Measurements from ENCODE around the gene NSDHL. TPM values are rescaled to one million over a fixed set of nuclear protein-coding genes. Genes with fewer than 3 reads are reported as not detected.

The NSDHL gene
- 40.5 to 48.5 TPM (median 44.2 TPM) in 5 replicates for total RNA-seq (2022; extraction: Qiagen RNA extraction; ENCODE audit: low read depth)

GRCh38 chrX:152830312-152831305, at the start of gene NSDHL, which contains the start of gene CETN2:
NSDHL (plus strand) TSS chrX:152831063; CDS start chrX:152846325, 15,262 bp downstream.
CETN2 (minus strand) TSS chrX:152830757; CDS start chrX:152830710, 47 bp downstream.

GRCh38 chrX:152897222-152898131, 66.6 kb downstream of the NSDHL start, which contains the start of gene ZNF185:
ZNF185 (plus strand) TSS chrX:152898067; CDS start chrX:152914490, 16,423 bp downstream.

Other genes with a start within 250 kb of the NSDHL start
- gene GABRQ, start 193.2 kb upstream of the NSDHL start, total RNA-seq (2022; extraction: Qiagen RNA extraction; ENCODE audit: low read depth): 0.18 to 0.27 TPM (median 0.23 TPM) in 5 replicates
- gene MAGEA3, start 132.3 kb upstream of the NSDHL start, total RNA-seq (2022; extraction: Qiagen RNA extraction; ENCODE audit: low read depth): 2.6 to 4.7 TPM (median 3.8 TPM) in 5 replicates
- gene CSAG2, start 121.8 kb upstream of the NSDHL start, total RNA-seq (2022; extraction: Qiagen RNA extraction; ENCODE audit: low read depth): not detected in 5 replicates
- gene MAGEA2B, start 116.4 kb upstream of the NSDHL start, total RNA-seq (2022; extraction: Qiagen RNA extraction; ENCODE audit: low read depth): not detected in 5 replicates
- 0.17 to 0.45 TPM (median 0.26 TPM) in 4 of 5 replicates, not detected in the other for gene CSAG1, start 97.3 kb upstream of the NSDHL start, total RNA-seq (2022; extraction: Qiagen RNA extraction; ENCODE audit: low read depth)
- gene MAGEA12, start 97.3 kb upstream of the NSDHL start, total RNA-seq (2022; extraction: Qiagen RNA extraction; ENCODE audit: low read depth): 0.13 to 0.22 TPM (median 0.17 TPM) in 5 replicates
- 0.16 to 0.24 TPM in 2 of 5 replicates, not detected in the others for gene MAGEA2, start 77.2 kb upstream of the NSDHL start, total RNA-seq (2022; extraction: Qiagen RNA extraction; ENCODE audit: low read depth)
- not detected in 5 replicates for gene CSAG3, start 71.8 kb upstream of the NSDHL start, total RNA-seq (2022; extraction: Qiagen RNA extraction; ENCODE audit: low read depth)
- 10.6 to 13.7 TPM (median 12.4 TPM) in 5 replicates for gene MAGEA6, start 61.4 kb upstream of the NSDHL start, total RNA-seq (2022; extraction: Qiagen RNA extraction; ENCODE audit: low read depth)
- 68.5 to 80.9 TPM (median 76.0 TPM) in 5 replicates for gene CETN2, start 306 bp upstream of the NSDHL start, total RNA-seq (2022; extraction: Qiagen RNA extraction; ENCODE audit: low read depth)
- 6.9 to 9.3 TPM (median 8.6 TPM) in 5 replicates for gene ZNF185, start 67.0 kb downstream of the NSDHL start, total RNA-seq (2022; extraction: Qiagen RNA extraction; ENCODE audit: low read depth)
- not detected in 5 replicates for gene PNMA5, start 163.1 kb downstream of the NSDHL start, total RNA-seq (2022; extraction: Qiagen RNA extraction; ENCODE audit: low read depth)
- gene PNMA3, start 225.4 kb downstream of the NSDHL start, total RNA-seq (2022; extraction: Qiagen RNA extraction; ENCODE audit: low read depth): 0.13 to 0.27 TPM (median 0.16 TPM) in 5 replicates
- 3.7 to 5.1 TPM (median 4.5 TPM) in 5 replicates for gene PNMA6A, start 241.4 kb downstream of the NSDHL start, total RNA-seq (2022; extraction: Qiagen RNA extraction; ENCODE audit: low read depth)